Iris pigment epithelial cell (primary cell): Measurements from ENCODE around the gene GLI3.

ENCODE experiments used
- DNase-seq: peaks from one replicate; pipeline ENCODE4 v3.0.0-alpha.2; 2011; ENCODE audit warnings: low read depth

The GLI3 gene

GRCh38 chr7:41928166-41928565 lies 308.8 kb downstream of the GLI3 start:
- DNase-seq, result no peak

- DNase-seq, result no peak
Observed at GRCh38 chr7:41927380-41927779, 309.6 kb downstream of the GLI3 start.

DNA sequence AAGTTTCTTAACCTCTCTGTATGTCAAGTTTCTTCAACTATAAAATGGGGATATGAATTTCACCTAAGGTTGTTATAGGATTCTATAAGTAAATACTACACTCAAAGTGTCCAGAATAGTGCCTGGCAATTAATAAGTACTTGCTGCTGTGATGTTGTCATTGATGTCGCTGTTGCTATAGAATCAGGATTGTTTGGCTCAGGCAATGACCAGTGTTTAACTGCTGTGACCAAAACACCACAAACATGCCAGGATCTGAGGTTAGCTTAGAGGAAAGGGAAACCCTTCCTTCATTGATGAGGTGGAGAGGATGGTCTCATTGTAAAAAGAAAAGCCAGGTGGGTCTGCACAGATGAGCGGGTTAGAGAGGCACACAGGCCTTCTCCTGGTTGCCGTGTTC lies 311.1 kb downstream of the GLI3 start:
- DNase-seq, result no peak

- no peak for DNase-seq
Observed at GRCh38 chr7:41924796-41925195, 312.2 kb downstream of the GLI3 start.

DNA sequence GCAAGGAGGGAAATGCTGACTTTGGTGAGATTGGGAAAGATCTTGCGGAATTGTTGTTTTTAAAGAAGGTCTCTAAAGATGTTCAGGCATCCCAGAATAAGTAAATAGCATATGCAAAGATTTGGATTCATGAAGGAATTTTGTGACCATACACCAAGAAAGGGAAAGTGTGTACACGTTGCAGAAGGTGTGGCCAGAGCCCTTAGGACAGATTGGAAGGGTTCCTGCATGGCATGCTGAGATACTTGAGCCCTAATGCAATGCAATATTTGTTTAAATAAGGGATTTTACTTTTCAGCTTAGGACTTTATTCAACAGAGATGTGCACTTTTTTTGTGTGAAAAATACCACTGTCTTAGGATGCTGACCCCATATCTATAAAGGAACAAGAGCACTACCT lies 314.6 kb downstream of the GLI3 start:
- DNase-seq, result no peak

GRCh38 chr7:41921453-41921981 lies 315.5 kb downstream of the GLI3 start:
- DNase-seq, result no peak

GRCh38 chr7:41918597-41918996 lies 318.4 kb downstream of the GLI3 start:
- DNase-seq, result peak; percentile 87

DNA sequence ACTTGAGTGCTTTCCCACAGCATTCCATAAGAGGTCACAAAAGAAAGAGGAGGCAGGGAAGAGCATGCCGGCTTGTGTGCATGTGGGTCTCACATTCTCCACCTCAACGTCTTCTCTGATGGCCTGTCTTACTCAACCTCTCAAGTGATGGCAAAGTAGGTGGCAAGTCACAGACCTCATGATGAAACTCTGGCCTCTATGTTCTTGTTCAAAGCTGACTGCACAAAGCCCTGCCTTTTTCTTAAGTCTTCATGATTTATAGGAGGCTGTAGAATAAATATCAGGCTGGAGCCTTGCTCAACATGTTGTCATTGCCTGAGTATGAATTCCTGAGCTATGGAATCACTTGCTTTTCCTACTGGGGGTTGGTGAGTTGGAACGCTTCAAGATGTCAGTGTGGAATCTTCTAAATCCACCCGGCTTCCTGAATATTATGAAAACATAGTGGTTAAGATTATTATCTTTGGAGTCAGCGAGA lies 320.5 kb downstream of the GLI3 start:
- peak; percentile 98 for DNase-seq

- DNase-seq, result no peak
Observed at GRCh38 chr7:41915871-41916270, 321.1 kb downstream of the GLI3 start.

DNA sequence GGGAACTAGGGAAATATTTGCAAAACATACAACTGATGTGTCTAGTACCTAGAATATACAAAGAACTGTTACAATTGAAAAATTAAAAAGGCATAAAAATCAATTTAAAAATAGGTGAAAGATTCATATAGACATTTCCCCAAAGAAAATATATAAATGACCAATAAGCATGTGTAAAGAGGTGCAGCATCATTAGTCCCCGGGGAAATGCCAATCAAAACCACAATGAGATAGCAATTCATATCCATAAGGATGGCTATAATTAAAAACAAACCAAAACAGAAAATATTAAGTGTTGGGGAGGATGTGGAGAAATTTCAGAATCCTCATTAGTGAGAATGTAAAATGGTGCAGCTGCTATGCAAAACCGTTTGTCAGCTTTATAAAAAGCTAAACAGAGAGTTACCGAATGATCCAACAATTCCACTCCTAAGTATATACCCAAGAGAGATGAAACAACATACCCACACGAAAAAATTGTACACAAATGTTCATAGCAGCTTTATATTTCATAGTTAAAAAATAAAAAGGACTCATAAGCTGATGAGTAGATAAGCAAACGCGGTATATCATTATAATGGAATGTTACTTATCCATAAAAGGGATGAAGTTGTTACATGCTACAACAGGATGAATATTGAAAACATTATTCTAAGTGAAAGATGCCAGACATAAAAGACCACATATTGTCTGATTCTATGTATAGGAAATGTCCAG lies 324.0 kb downstream of the GLI3 start:
- no peak for DNase-seq

GRCh38 chr7:41912426-41912825 lies 324.6 kb downstream of the GLI3 start:
- no peak for DNase-seq

GRCh38 chr7:41911792-41912191 lies 325.2 kb downstream of the GLI3 start:
- no peak for DNase-seq
